Osteoblast (primary cell): Measurements from ENCODE around the gene EVPLL. TPM values are rescaled to one million over a fixed set of nuclear protein-coding genes. Genes with fewer than 3 reads are reported as not detected.
"Not testable (repeated sequence)": the region's sequence is repeated elsewhere in the genome, so short reads cannot be mapped to it uniquely, and the experiment has no call there.

Source experiments
- DNase-seq: peaks from one replicate; pipeline ENCODE4 v3.0.0; 2011; ENCODE audit warnings: low spot score, mixed read lengths; ENCODE audit not compliant: insufficient read length; ENCODE audit errors: missing footprints
- H2AFZ ChIP-seq: 2 replicates; pipeline ENCODE4 v1.6.0; 2011; ENCODE audit warnings: mild to moderate bottlenecking, low read length
- H3K27ac ChIP-seq: 2 replicates; pipeline ENCODE4 v1.5.1; 2011; ENCODE audit warnings: mild to moderate bottlenecking, low read depth, low read length, moderate library complexity
- H3K27me3 ChIP-seq: 2 replicates; pipeline ENCODE4 v1.6.0; 2012; ENCODE audit warnings: mild to moderate bottlenecking, control low read depth, inconsistent platforms, low read length, moderate library complexity; ENCODE audit not compliant: insufficient read depth
- H3K36me3 ChIP-seq: 2 replicates; pipeline ENCODE4 v1.5.1; 2011; ENCODE audit warnings: mild to moderate bottlenecking, low read length, control low read depth, moderate library complexity; ENCODE audit not compliant: insufficient read depth
- H3K4me1 ChIP-seq: 2 replicates; pipeline ENCODE4 v1.5.1; 2011; ENCODE audit warnings: mild to moderate bottlenecking, low read length, control low read depth, moderate library complexity; ENCODE audit not compliant: insufficient read depth
- H3K4me2 ChIP-seq: 2 replicates; pipeline ENCODE4 v1.6.0; 2011; ENCODE audit warnings: mild to moderate bottlenecking, low read length; ENCODE audit not compliant: insufficient read depth
- H3K4me3 ChIP-seq: fragments of 200-600 bp; sonication (generic); 3 replicates; pipeline ENCODE4 v1.5.1; 2012; ENCODE audit warnings: mild to moderate bottlenecking, low read length, inconsistent platforms; ENCODE audit not compliant: insufficient read depth
- H3K79me2 ChIP-seq: 2 replicates; pipeline ENCODE4 v1.6.0; 2012; ENCODE audit warnings: mild to moderate bottlenecking, low read length, control low read depth, inconsistent platforms; ENCODE audit not compliant: insufficient read depth
- H3K9me3 ChIP-seq: 2 replicates; pipeline ENCODE4 v1.5.1; 2011; ENCODE audit warnings: low read depth, low read length, control low read depth
- H4K20me1 ChIP-seq: 2 replicates; pipeline ENCODE4 v1.6.0; 2012; ENCODE audit warnings: mild to moderate bottlenecking, low read length, control low read depth; ENCODE audit not compliant: insufficient read depth
- total RNA-seq: library from RNA; depleted of rRNA; stranded (reverse); fragments of >200 nt; gene quantifications from 2 replicates; pipeline ENCODE4 v1.2.3, GENCODE V29; 2012

EVPLL gene
- total RNA-seq, 1 donor: not detected

GRCh38 chr17:18403604-18404003 lies 26.0 kb downstream of the EVPLL start:
- DNase-seq, H3K4me2 ChIP-seq, H3K79me2 ChIP-seq, H4K20me1 ChIP-seq, H2AFZ ChIP-seq, H3K27me3 ChIP-seq, H3K27ac ChIP-seq, H3K4me3 ChIP-seq, H3K36me3 ChIP-seq, H3K9me3 ChIP-seq, H3K4me1 ChIP-seq: not testable (repeated sequence)

- not testable (repeated sequence) for DNase-seq, H3K9me3 ChIP-seq, H3K4me2 ChIP-seq, H3K27me3 ChIP-seq, H3K79me2 ChIP-seq, H3K27ac ChIP-seq, H3K4me3 ChIP-seq, H3K36me3 ChIP-seq, H4K20me1 ChIP-seq, H3K4me1 ChIP-seq, H2AFZ ChIP-seq
These were observed 31.3 kb downstream of the EVPLL start for GRCh38 chr17:18408906-18409305.

GRCh38 chr17:18409321-18409720 lies 31.7 kb downstream of the EVPLL start:
- H3K36me3 ChIP-seq, H3K4me2 ChIP-seq, H3K4me1 ChIP-seq, H3K4me3 ChIP-seq, H2AFZ ChIP-seq, H3K27me3 ChIP-seq, H3K27ac ChIP-seq, DNase-seq, H3K79me2 ChIP-seq, H3K9me3 ChIP-seq, H4K20me1 ChIP-seq: not testable (repeated sequence)

- not testable (repeated sequence) for H3K27ac ChIP-seq, H4K20me1 ChIP-seq, DNase-seq, H3K27me3 ChIP-seq, H3K4me1 ChIP-seq, H3K36me3 ChIP-seq, H3K79me2 ChIP-seq, H3K9me3 ChIP-seq, H2AFZ ChIP-seq
- H3K4me3 ChIP-seq: peak overlapping the region; percentile 60
- H3K4me2 ChIP-seq: peak overlapping the region; percentile 68
These were observed 33.2 kb downstream of the EVPLL start for GRCh38 chr17:18410736-18411135.

- H3K36me3 ChIP-seq, H3K9me3 ChIP-seq, DNase-seq, H3K79me2 ChIP-seq, H3K4me1 ChIP-seq, H3K27ac ChIP-seq, H3K27me3 ChIP-seq, H4K20me1 ChIP-seq: not testable (repeated sequence)
- Histone ChIP-seq H3K4me3 (peak overlapping the region; percentile 73), H3K4me2 (peak overlapping the region; percentile 74), H2AFZ (peak overlapping the region; percentile 86)
These were observed 33.8 kb downstream of the EVPLL start for GRCh38 chr17:18411377-18411864.

- Histone ChIP-seq H3K4me3 (peak overlapping the region; percentile 73), H3K4me2 (peak overlapping the region; percentile 74)
- DNase-seq, H3K4me1 ChIP-seq, H3K36me3 ChIP-seq, H4K20me1 ChIP-seq, H3K27me3 ChIP-seq, H3K9me3 ChIP-seq, H2AFZ ChIP-seq, H3K79me2 ChIP-seq, H3K27ac ChIP-seq: not testable (repeated sequence)
These were observed 34.5 kb downstream of the EVPLL start for GRCh38 chr17:18412001-18412538.

GRCh38 chr17:18421521-18421920 lies 43.9 kb downstream of the EVPLL start:
- not testable (repeated sequence) for H3K4me3 ChIP-seq, H3K27me3 ChIP-seq, H3K36me3 ChIP-seq, H3K27ac ChIP-seq, H2AFZ ChIP-seq, H3K79me2 ChIP-seq, H3K9me3 ChIP-seq, H4K20me1 ChIP-seq, H3K4me2 ChIP-seq, H3K4me1 ChIP-seq
- DNase-seq: peak; percentile 37

GRCh38 chr17:18422464-18422863 lies 44.9 kb downstream of the EVPLL start:
- H3K4me1 ChIP-seq, H3K9me3 ChIP-seq, H3K4me2 ChIP-seq, H3K27ac ChIP-seq, DNase-seq, H3K79me2 ChIP-seq, H3K27me3 ChIP-seq, H4K20me1 ChIP-seq, H3K4me3 ChIP-seq, H3K36me3 ChIP-seq, H2AFZ ChIP-seq: not testable (repeated sequence)

GRCh38 chr17:18423015-18423414 lies 45.4 kb downstream of the EVPLL start:
- not testable (repeated sequence) for H3K4me1 ChIP-seq, H3K9me3 ChIP-seq, H3K4me3 ChIP-seq, H2AFZ ChIP-seq, H3K27ac ChIP-seq, DNase-seq, H3K79me2 ChIP-seq, H4K20me1 ChIP-seq, H3K4me2 ChIP-seq, H3K27me3 ChIP-seq, H3K36me3 ChIP-seq
